DOHH2 (cell line): ENCODE results near the gene INTS14.
"Not testable (repeated sequence)": the region's sequence is repeated elsewhere in the genome, so short reads cannot be mapped to it uniquely, and the experiment has no call there.

Source experiments
- EZH2phosphoT487 ChIP-seq: fragments of 200-600 bp; sonication (generic); IDR thresholded peaks from 2 replicates; pipeline ENCODE4 v1.6.1; 2017; ENCODE audit warnings: borderline replicate concordance, mild to moderate bottlenecking, antibody characterized with exemption, low read length, moderate library complexity, mixed read lengths
- TF ChIP-seq, protein P1 (sequence below): fragments of 200-600 bp; sonication (generic); IDR thresholded peaks from one replicate; pipeline ENCODE4 v1.5.1; 2014; ENCODE audit warnings: antibody characterized with exemption, mild to moderate bottlenecking, low read depth, low read length; ENCODE audit not compliant: poor library complexity, severe bottlenecking

DNA sequence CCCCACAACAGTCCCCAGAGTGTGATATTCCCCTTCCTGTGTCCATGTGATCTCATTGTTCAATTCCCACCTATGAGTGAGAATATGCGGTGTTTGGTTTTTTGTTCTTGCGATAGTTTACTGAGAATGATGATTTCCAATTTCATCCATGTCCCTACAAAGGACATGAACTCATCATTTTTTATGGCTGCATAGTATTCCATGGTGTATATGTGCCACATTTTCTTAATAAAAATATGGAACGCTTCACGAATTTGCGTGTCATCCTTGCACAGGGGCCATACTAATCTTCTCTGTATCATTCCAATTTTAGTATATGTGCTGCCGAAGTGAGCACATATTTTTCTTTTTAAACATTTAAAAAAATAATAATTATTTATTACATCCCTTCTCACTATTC is 58.1 kb downstream of the INTS14 start:
- TF ChIP-seq, protein P1, sequence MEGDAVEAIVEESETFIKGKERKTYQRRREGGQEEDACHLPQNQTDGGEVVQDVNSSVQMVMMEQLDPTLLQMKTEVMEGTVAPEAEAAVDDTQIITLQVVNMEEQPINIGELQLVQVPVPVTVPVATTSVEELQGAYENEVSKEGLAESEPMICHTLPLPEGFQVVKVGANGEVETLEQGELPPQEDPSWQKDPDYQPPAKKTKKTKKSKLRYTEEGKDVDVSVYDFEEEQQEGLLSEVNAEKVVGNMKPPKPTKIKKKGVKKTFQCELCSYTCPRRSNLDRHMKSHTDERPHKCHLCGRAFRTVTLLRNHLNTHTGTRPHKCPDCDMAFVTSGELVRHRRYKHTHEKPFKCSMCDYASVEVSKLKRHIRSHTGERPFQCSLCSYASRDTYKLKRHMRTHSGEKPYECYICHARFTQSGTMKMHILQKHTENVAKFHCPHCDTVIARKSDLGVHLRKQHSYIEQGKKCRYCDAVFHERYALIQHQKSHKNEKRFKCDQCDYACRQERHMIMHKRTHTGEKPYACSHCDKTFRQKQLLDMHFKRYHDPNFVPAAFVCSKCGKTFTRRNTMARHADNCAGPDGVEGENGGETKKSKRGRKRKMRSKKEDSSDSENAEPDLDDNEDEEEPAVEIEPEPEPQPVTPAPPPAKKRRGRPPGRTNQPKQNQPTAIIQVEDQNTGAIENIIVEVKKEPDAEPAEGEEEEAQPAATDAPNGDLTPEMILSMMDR = not testable (repeated sequence)
- not testable (repeated sequence) for TF ChIP-seq EZH2phosphoT487
